GM18507 (cell line): ENCODE data around the gene HPS6.
A peak's percentile ranks its signal among the peaks of the same experiment; 100 is the strongest.
"Not testable (repeated sequence)": the region's sequence is repeated elsewhere in the genome, so short reads cannot be mapped to it uniquely, and the experiment has no call there.

ENCODE experiments used
- DNase-seq: peaks from one replicate; pipeline ENCODE4 v3.0.0; 2011; ENCODE audit warnings: low read depth; ENCODE audit not compliant: insufficient read length; ENCODE audit errors: extremely low spot score
- FAIRE-seq: peaks from 2 replicates; lab custom pipeline; 2011; peaks lifted over from hg19 to GRCh38; lab: Jason Lieb, UNC

The HPS6 gene

DNA sequence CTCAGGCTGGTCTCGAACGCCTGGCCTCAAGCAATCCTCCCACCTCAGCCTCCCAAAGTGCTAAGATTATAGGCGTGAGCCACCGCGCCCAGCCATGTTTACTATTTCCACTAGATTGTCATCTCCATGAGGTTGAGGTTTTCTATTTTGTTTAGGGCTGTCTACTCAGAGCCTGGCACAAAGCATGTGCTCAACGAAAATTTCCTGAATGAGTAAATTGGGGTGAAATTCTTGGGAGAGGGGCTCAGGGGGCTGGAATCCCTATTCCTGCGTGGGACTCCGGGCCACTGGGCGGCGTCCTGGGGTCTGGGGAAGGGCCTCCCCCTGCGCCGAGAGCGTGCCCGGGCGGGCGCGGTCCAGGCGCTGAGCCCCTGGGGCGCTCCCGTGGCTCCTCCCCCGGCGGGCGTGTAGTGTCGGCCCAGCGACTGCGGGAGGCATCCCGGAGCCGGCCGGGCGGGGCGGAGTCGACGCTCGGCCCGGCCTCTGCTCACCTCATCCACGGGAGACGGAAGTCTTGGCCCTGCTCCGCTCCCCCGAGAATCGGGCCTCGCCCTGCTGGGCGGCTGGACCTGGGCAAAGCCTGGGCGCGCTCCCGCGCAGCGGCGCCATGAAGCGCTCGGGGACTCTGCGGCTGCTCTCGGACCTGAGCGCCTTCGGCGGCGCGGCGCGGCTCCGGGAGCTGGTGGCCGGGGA, at the start of gene HPS6:
Gene HPS6 (plus strand): TSS at position 482 of the 693 bp plus-strand sequence. CDS start 126 bp downstream, at position 608.
- FAIRE-seq (peak; percentile 98), DNase-seq (peak; percentile 95)

GRCh38 chr10:102016416-102016815, 48.7 kb upstream of the HPS6 start:
- FAIRE-seq (no peak), DNase-seq (no peak)

GRCh38 chr10:102017295-102017694, 47.9 kb upstream of the HPS6 start:
- FAIRE-seq (no peak), DNase-seq (no peak)

GRCh38 chr10:102020938-102021337, 44.2 kb upstream of the HPS6 start:
- no peak for FAIRE-seq
- DNase-seq = no peak

GRCh38 chr10:102024799-102025198, 40.4 kb upstream of the HPS6 start:
- FAIRE-seq (no peak), DNase-seq (no peak)

- DNase-seq = no peak
- FAIRE-seq = no peak
Measured at GRCh38 chr10:102027261-102027660, 37.9 kb upstream of the HPS6 start.

DNA sequence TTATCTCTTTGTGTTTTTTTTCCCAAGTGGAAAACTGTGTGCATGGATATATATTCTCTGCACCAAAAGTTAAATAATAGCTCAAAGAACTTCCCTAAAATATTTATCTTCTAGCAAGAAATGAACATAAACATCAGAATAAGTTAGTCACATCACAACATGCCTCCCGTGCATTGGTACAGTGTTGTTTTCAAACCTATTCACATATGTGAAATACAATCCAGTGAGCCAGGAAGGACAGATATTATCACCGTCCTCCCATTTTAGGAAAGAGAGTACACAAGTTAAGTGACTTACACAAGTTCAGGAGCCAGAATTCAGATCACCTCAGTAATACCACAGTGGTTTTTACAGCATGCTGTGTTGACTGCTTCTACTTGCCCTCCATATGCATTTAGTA, 31.4 kb upstream of the HPS6 start:
- no peak for FAIRE-seq

GRCh38 chr10:102035807-102036206, 29.3 kb upstream of the HPS6 start:
- not testable (repeated sequence) for FAIRE-seq, DNase-seq

More for the DNA sequence above, 31.4 kb upstream of the HPS6 start:
- no peak for DNase-seq

- no peak for FAIRE-seq
- no peak for DNase-seq
Measured at GRCh38 chr10:102038410-102038809, 26.7 kb upstream of the HPS6 start.

DNA sequence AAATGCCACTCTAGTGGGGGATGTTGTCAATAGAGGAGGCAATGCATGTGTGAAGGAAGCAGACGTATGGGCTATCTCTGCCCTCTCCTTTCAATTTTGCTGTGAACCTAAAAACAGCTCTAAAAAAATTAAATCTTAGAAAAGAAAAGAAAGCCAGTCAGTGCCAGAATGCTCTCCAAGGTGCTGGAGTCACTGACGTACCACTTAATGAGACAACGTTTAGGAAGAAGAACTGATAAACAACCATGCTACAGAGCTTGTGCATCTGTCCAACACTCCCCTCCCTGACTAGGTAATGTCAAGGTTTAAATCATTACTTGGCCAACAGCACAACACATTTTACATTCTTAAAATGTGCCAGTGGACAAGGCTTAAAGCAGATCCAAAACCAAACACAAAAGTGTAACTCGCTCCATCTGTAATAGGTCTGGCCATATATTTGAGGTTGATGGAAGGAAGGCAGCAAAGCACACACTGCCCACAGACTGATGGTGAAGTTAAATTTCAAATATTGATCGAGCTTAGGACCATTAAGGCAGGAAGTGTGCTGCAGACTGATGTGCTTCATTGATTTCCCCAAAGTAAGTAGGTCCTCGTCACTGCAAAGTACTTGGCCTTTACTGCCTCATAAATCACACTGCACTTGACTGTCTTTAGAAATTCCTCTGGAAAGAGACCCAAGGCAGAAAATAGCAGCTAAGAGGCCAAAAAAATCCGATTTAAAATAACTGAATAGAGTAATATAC, 24.7 kb upstream of the HPS6 start:
- no peak for DNase-seq
- FAIRE-seq = no peak

- no peak for DNase-seq
- FAIRE-seq = no peak
Measured at GRCh38 chr10:102045292-102045691, 19.9 kb upstream of the HPS6 start.

DNA sequence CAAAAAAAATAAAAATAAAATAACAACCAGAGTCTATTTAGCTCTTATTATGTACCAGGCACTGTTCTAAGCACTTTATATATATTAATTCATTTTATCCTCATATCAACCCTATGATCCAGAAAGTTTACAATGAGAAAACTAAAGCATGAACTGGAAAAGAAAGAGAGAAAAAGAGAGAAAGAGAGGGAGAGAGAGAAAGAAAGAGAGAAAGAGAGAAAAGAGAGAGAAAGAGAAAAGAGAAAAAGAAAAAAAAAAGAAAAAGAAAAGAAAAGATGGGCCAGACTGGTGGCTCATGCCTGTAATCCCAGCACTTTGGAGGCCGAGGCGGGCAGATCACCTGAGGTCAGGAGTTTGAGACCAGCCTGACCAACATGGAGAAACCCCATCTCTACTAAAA, 19.1 kb upstream of the HPS6 start:
- FAIRE-seq = no peak
- no peak for DNase-seq

GRCh38 chr10:102054881-102055646, 10.1 kb upstream of the HPS6 start:
- not testable (repeated sequence) for DNase-seq, FAIRE-seq

DNA sequence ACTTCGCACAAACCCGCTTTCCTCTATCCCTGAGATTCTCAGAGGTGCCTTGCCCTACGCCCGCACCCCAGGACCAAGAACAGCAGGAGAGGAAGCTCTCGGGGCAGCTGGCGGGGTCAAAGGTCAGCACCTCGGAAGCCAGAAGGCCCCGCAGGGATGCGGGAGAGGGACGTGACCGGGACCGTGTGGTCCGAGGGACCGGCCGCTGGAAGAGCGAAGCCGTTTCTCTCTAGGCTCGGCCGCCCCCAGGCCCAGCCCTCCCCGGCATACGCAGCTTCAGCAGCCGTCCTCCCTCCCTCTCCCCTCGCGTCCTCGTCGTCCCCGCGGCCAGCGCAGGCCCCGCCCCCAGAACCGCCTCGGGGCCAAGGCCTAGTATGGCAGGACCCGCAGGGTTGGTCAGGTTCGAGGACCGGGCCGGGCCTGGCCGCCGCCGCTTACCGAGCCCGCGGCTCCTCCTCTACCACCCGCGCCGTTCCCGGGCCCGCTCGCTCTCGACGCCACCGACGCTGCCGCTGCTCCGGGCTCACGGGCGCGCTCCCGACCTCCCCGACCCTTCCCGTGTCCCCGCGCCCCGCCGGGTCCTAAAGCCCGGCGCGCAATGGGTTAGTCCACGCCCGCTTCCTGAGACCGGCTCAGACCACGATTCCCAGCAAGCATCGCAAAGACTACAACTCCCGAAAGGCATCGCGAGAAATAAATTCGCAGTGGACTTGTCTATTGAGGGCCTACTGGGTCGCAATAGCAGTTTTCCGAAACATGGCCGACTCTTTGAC, 9.3 kb upstream of the HPS6 start, which contains the start of gene ARMH3:
Gene ARMH3 (minus strand): TSS at position 527 of the 773 bp plus-strand sequence. CDS start 16,059 bp downstream, outside the sequence.
- FAIRE-seq (peak; percentile 97), DNase-seq (peak; percentile 98)

- DNase-seq = no peak
- FAIRE-seq = no peak
Measured at GRCh38 chr10:102059987-102060386, 5.2 kb upstream of the HPS6 start.

GRCh38 chr10:102064503-102064867, 664 bp upstream of the HPS6 start:
- FAIRE-seq (no peak), DNase-seq (no peak)

DNA sequence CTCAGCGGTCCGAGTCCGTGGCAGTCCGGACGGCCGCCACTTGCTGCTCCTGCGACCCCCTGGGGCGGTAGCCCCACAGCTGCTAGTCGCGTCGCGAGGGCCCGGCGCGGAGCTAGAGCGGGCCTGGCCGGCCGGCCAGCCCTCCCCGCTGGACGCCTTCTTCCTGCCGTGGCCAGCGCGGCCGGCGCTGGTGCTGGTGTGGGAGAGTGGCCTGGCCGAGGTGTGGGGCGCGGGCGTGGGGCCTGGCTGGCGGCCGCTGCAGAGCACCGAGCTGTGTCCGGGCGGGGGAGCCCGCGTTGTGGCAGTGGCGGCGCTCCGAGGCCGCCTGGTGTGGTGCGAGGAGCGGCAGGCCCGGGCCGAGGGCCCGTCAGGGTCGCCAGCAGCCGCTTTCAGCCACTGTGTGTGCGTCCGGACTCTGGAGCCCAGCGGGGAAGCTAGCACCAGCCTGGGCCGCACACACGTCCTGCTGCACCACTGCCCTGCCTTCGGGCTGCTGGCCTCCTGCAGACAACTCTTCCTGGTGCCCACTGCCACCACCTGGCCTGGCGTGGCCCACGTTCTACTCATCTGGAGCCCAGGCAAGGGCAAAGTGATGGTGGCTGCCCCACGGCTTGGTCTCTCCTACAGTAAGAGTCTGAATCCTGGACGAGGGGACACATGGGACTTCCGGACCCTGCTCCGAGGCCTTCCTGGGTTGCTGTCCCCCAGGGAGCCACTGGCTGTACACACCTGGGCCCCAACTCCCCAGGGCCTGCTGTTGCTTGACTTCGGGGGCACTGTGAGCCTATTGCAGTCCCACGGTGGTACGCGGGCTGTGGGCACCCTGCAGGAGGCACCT, 631 bp downstream of the HPS6 start:
- no peak for FAIRE-seq
- no peak for DNase-seq

- DNase-seq = no peak
- no peak for FAIRE-seq
Measured at GRCh38 chr10:102066399-102067088, 1.4 kb downstream of the HPS6 start.
